ENCODE measurements around the gene MICU1.

- TF ChIP-seq CTCF (conservative IDR thresholded peaks at IDR 0.05; ENCODE audit: low read length) (no peak), EZH2phosphoT487 (IDR thresholded peaks at IDR 0.05; ENCODE audit: borderline replicate concordance, low read depth, low read length) (no peak)
Observed at GRCh38 chr10:72335394-72336258, 290.3 kb downstream of the MICU1 start.

All from OCI-LY7 (cell line).